ENCODE data around the gene LGI4. TPM values are rescaled to one million over a fixed set of nuclear protein-coding genes. Genes with fewer than 3 reads are reported as not detected.

The LGI4 gene
- total RNA-seq, 1 experiment from 2014 or later, result 3.2 TPM

DNA sequence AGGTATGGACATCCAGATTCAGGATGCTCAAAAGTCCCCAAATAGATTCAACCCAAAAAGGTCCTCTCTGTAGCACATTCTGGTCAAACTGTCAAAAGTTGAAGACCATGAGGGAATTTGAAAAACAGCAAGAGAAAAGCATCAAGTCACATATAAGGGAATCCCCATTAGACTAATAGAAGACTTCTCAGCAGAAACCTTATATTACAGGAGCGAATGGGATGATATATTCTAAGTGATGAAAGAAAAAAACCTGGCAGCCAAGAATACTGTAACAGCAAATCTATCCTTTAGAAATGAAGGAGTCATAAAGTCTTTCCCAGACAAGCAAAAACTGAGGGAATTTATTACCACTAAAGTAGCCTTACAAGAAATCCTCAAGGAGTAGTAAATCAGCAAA is 49.4 kb upstream of the LGI4 start:
- Histone ChIP-seq H3K9me3 (ENCODE audit: control insufficient read depth, low read depth, low read length) (no peaks in the 10 kb centered on the region), H3K4me1 (ENCODE audit: insufficient read depth, low read length) (no peaks in the 10 kb centered on the region), H2BK20ac (ENCODE audit: low read depth, low read length, poor library complexity, severe bottlenecking) (no peak overlapping the region), H3K23me2 (ENCODE audit: insufficient read length, low read depth, low read length, poor library complexity, severe bottlenecking) (no peaks in the 10 kb centered on the region), H2BK15ac (ENCODE audit: low read depth, low read length) (no peak overlapping the region), H4K91ac (ENCODE audit: insufficient read length, low read depth, low read length) (no peak overlapping the region), H4K20me1 (ENCODE audit: control insufficient read depth, insufficient read depth, insufficient read length) (no peaks in the 10 kb centered on the region), H3K4me2 (ENCODE audit: insufficient read depth, insufficient read length, low read length) (no peak overlapping the region), H2BK120ac (ENCODE audit: low read depth, low read length, poor library complexity, severe bottlenecking) (no peak overlapping the region), H3K27ac (ENCODE audit: insufficient read length, low read depth, low read length) (no peak overlapping the region), H3K56ac (ENCODE audit: insufficient read length, low read depth, low read length) (no peak overlapping the region), H2BK5ac (ENCODE audit: insufficient read length, low read length) (no peak overlapping the region), H3K79me2 (ENCODE audit: insufficient read depth, low read length) (no peaks in the 10 kb centered on the region), H3K14ac (ENCODE audit: insufficient read depth, low read length) (no peak overlapping the region), H3K79me1 (ENCODE audit: insufficient read depth, low read depth, low read length, poor library complexity, severe bottlenecking) (no peaks in the 10 kb centered on the region), H3K23ac (ENCODE audit: insufficient read length, low read depth, low read length) (no peak overlapping the region), H3K27me3 (ENCODE audit: insufficient read depth, low read length) (no peaks in the 10 kb centered on the region; the same call in 1 of the 2 replicates), H3T11ph (ENCODE audit: low read length) (no peak overlapping the region), H2AK5ac (ENCODE audit: insufficient read length, low read length) (no peak overlapping the region), H4K8ac (replicated peaks; ENCODE audit: insufficient read length, low read depth, low read length) (no peak overlapping the region), H2BK12ac (ENCODE audit: insufficient read length, low read depth, low read length) (no peak overlapping the region), H3K4ac (ENCODE audit: low read depth, low read length) (no peak overlapping the region), H3K9ac (ENCODE audit: extremely low read depth, insufficient read length, low read length) (no peak overlapping the region), H3K18ac (ENCODE audit: insufficient read length, low read depth, low read length) (no peak overlapping the region), H2AFZ (ENCODE audit: low read length) (no peak overlapping the region), H4K5ac (ENCODE audit: insufficient read length, low read depth, low read length) (no peak overlapping the region)
- H3K4me1 Mint-ChIP-seq, result peaks cover 0 to 3% of the 10 kb centered on the region in 2 experiments; a peak in 1 of 4 replicates
- no peak overlapping the region for H3K4me3 Mint-ChIP-seq
- peaks cover 0 to 7% of the 10 kb centered on the region in 2 experiments for H3K9me3 Mint-ChIP-seq
- DNase-seq, result no peak
- TF ChIP-seq, protein P1, sequence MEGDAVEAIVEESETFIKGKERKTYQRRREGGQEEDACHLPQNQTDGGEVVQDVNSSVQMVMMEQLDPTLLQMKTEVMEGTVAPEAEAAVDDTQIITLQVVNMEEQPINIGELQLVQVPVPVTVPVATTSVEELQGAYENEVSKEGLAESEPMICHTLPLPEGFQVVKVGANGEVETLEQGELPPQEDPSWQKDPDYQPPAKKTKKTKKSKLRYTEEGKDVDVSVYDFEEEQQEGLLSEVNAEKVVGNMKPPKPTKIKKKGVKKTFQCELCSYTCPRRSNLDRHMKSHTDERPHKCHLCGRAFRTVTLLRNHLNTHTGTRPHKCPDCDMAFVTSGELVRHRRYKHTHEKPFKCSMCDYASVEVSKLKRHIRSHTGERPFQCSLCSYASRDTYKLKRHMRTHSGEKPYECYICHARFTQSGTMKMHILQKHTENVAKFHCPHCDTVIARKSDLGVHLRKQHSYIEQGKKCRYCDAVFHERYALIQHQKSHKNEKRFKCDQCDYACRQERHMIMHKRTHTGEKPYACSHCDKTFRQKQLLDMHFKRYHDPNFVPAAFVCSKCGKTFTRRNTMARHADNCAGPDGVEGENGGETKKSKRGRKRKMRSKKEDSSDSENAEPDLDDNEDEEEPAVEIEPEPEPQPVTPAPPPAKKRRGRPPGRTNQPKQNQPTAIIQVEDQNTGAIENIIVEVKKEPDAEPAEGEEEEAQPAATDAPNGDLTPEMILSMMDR (conservative IDR thresholded peaks at IDR 0.05), result no peak
- peaks cover 0 to 3% (median 0%) of the 10 kb centered on the region in 3 experiments; a peak in 1 of 7 replicates for H3K36me3 Mint-ChIP-seq (ENCODE audit: insufficient read depth in 1 of 3, low read depth in 3 of 3)
- peaks cover 5% of the 10 kb centered on the region for H3K27me3 Mint-ChIP-seq (ENCODE audit: low read depth)
- no CpG with 5 or more reads among the region's 1 CpG for WGBS (ENCODE audit: extremely low coverage, insufficient read length, low lambda C conversion rate)
- H3K27ac Mint-ChIP-seq, result no peak overlapping the region
